ENCODE data around the gene FOXO3. TPM values are rescaled to one million over a fixed set of nuclear protein-coding genes. Genes with fewer than 3 reads are reported as not detected.

FOXO3 gene
- total and polyA plus RNA-seq, 2 of the 8 experiments (the other 6 are each of a cell fraction or from before 2014, with no cell fraction given), result 13.1 to 19.3 TPM

- Histone ChIP-seq H4K20me1 (replicated peaks in 1 of 2; ENCODE audit: control insufficient read depth in 1 of 2, insufficient read depth in 2 of 2, low read length in 2 of 2) (no peaks in the 10 kb centered on the region), H3K9me3 (ENCODE audit: insufficient read depth in 2 of 2, low read depth in 1 of 2, low read length in 1 of 2) (no peaks in the 10 kb centered on the region), H3K23me2 (ENCODE audit: low read depth, low read length) (no peaks in the 10 kb centered on the region), H4K5ac (ENCODE audit: insufficient read length, low read depth, low read length) (no peak overlapping the region), H2BK12ac (ENCODE audit: low read depth, low read length) (no peak overlapping the region), H3K4me2 (ENCODE audit: insufficient read depth in 1 of 2, low read depth in 2 of 2, low read length in 2 of 2) (no peak overlapping the region), H3K79me2 (ENCODE audit: control insufficient read depth in 1 of 2, insufficient read depth in 2 of 2, low read length in 2 of 2) (peaks cover 0 to 40% of the 10 kb centered on the region in 2 experiments; a peak in 2 of 4 replicates), H3K23ac (ENCODE audit: insufficient read length) (no peak overlapping the region), H3K4me1 (replicated peaks in 1 of 4; ENCODE audit: control insufficient read depth in 3 of 4, insufficient read depth in 4 of 4, low read length in 3 of 4) (peaks cover 2 to 7% (median 5%) of the 10 kb centered on the region in 4 experiments; a peak in 5 of 7 replicates), H3K27ac (ENCODE audit: low read depth, low read length) (no peak overlapping the region), H4K8ac (ENCODE audit: extremely low read depth, insufficient read depth, low read length) (no peak overlapping the region), H2BK15ac (ENCODE audit: low read length) (no peak overlapping the region), H3K27me3 (replicated peaks in 1 of 4; ENCODE audit: control insufficient read depth in 3 of 4, extremely low read depth in 1 of 4, insufficient read depth in 3 of 4, low read length in 3 of 4) (no peaks in the 10 kb centered on the region), H3K4ac (replicated peaks; ENCODE audit: insufficient read length, low read depth, low read length) (no peak overlapping the region), H2AFZ (ENCODE audit: low read length) (no peak overlapping the region), H4K91ac (replicated peaks; ENCODE audit: insufficient read length, low read length) (no peak overlapping the region), H3K18ac (ENCODE audit: extremely low read depth, low read length) (no peak overlapping the region), H2BK120ac (replicated peaks; ENCODE audit: low read depth, low read length) (no peak overlapping the region), H3K36me3 (ENCODE audit: control insufficient read depth in 2 of 4, insufficient read depth in 4 of 4, low read length in 3 of 4) (no peaks in the 10 kb centered on the region), H3K56ac (replicated peaks; ENCODE audit: insufficient read length, low read depth, low read length) (no peak overlapping the region), H3K4me3 (ENCODE audit: extremely low read depth in 1 of 4, insufficient read depth in 2 of 4, low read depth in 3 of 4, low read length in 4 of 4) (no peak overlapping the region), H2BK20ac (ENCODE audit: low read length) (no peak overlapping the region), H3K79me1 (ENCODE audit: low read depth, low read length) (no peaks in the 10 kb centered on the region; the same call in 1 of the 2 replicates), H2BK5ac (ENCODE audit: low read depth, low read length) (no peak overlapping the region), H3K9ac (replicated peaks in 1 of 4; ENCODE audit: extremely low read depth in 1 of 4, low read depth in 3 of 4, low read length in 3 of 4) (no peak overlapping the region), H2AK5ac (ENCODE audit: low read depth, low read length) (no peak overlapping the region), H3K14ac (ENCODE audit: insufficient read length) (no peak overlapping the region)
- no peak for FAIRE-seq
- 88% methylated on average over 3 of the region's 3 CpGs; no CpG with 5 or more reads in 1 of the 2 experiments for WGBS, 2 experiments (ENCODE audit: extremely low coverage in 1 of 2, insufficient coverage in 1 of 2, insufficient read length in 1 of 2, insufficient replicate concordance in 2 of 2, low coverage in 1 of 2, low lambda C conversion rate in 2 of 2, missing lambda C conversion rate in 1 of 2)
- ChIA-PET POLR2A (ENCODE audit: partially characterized antibody) (no interaction called here), CTCF (ENCODE audit: partially characterized antibody) (interaction anchor here (0.8 to 1.7 kb wide), 4 partner anchors 15 to 84 kb away, joined by 3 read pairs; no protein-coding TSS in a partner anchor)
- no peak for DNase-seq (ENCODE audit: low read depth in 1 of 2, low spot score in 2 of 2)
- TF ChIP-seq RNF2 (IDR thresholded peaks at IDR 0.05; ENCODE audit: borderline replicate concordance, low read depth, low read length, missing control alignments, poor library complexity, severe bottlenecking), result no peak
- TF ChIP-seq ASH2L (IDR thresholded peaks at IDR 0.05; ENCODE audit: low read length), result no peak
- TF ChIP-seq CTBP2 (IDR thresholded peaks at IDR 0.05; ENCODE audit: borderline replicate concordance, insufficient read depth, insufficient read length, low read length), result no peak
Measured at GRCh38 chr6:108653949-108654348, 93.2 kb downstream of the FOXO3 start.
